GM19372 (cell line): ENCODE results near the gene EPAS1.

Experiments used
- ATAC-seq: cut with Tn5 transposase; IDR thresholded peaks from one replicate; pipeline ENCODE4 v1.9.1; 2021; ENCODE audit warnings: mild to moderate bottlenecking, low read depth, moderate library complexity; ENCODE audit not compliant: unreplicated experiment

EPAS1 gene

DNA sequence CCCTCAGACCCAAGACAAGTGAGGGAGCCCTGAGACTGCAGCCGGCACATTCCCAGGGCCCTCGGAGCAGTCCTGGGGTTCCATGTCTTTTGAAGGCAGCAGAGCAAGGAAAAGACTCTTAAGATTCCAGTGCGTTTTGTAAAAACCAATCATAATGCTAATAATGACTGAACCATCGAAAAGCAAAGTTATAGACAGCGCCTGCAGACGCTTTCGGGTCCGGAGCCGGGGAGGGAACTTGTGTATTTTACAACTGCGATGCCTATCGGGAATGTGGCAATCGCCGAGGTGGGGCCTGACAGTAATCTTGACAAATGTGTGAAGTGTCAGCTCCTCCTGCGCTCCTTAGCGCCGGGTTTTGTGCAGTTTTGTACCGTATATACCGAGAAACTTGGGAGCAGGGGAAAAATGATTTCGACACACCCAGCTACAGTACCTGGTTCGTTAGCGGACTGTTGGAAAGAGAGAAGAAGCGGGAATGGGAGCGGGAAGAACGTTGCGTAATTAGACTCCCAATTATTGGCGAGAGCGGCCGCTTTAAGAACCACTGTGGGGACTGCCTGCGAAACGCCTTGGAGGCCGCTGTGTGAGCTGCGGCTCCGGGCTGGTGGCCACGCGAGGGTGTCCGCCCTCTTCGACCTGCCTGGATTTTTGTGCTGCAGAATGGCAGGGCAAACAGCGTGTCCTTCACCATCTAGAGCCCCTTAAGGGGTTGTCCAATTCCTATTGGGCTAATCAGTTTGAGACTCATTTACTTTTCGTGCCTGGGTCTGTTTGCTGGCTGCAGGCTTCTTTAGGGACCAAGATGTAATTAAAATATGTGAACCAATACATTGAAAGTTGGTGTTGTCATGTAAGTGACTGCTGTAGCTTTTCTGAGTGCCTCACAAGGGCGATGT is 2.4 kb downstream of the EPAS1 start:
- ATAC-seq, result no peak

DNA sequence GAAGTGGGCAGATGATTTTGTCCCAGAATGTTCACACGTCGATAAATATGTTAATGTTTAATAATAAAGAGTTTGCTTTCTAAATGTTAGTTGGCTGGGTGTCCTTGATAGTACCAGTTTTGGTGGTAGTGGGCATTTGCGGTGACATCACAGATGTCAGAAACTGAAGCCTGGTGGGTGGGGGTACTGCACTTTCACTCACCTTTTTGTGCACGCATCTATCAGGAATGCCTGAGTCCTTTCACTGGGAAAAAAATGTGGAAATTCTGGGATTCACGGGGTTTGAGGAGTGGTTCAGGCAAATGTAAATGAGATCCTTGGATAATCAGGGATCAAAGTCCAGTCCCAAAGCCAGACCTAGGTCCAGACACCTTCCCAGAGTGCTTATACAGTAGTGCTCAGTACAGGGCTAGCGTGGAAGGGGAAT is 3.2 kb downstream of the EPAS1 start:
- ATAC-seq, result no peak

- ATAC-seq, result no peak
These were observed 4.9 kb downstream of the EPAS1 start for GRCh38 chr2:46302005-46302695.

GRCh38 chr2:46303233-46303632 is 6.0 kb downstream of the EPAS1 start:
- ATAC-seq, result no peak

- ATAC-seq, result no peak
These were observed 6.6 kb downstream of the EPAS1 start for GRCh38 chr2:46303822-46304221.

- ATAC-seq, result no peak
These were observed 7.4 kb downstream of the EPAS1 start for GRCh38 chr2:46304635-46305034.

DNA sequence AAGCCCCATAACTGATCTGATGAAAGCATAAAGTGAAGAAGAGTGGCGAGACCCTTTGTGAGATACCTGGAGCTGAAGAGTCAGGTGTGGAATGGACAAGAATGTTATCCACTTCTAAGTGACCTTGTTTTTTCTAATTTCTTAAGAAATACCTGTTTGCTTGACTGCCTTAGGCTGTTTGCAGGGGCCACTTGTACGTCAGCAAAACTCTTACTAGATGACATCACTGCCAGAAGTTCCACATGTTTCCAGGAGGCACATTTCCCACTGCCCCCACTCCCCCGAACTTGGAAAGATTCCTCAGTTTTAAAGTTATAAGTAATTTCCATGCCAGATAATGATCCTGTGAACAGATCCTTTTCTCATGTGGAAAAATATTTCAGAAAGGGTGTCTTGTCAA is 8.0 kb downstream of the EPAS1 start:
- ATAC-seq, result no peak

DNA sequence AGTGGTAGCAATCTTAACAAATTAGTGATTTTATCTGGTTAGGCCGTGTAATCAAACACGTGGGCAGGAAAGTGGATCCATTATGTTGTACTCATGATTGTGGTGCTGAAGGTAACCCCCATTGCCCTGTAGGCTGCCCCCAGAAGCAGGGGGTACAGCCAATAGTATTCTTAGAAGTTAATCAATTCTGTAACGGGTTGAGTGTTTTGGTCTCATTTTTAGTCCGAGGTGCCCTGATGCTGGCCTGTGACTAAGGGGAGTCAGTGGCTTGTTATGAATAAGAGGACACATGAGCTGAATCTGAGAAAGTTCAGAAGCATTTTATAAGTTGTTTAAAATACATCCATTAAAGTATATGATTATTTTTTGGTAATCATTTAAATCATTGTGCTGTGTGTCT is 8.6 kb downstream of the EPAS1 start:
- no peak for ATAC-seq

- ATAC-seq, result no peak
These were observed 9.1 kb downstream of the EPAS1 start for GRCh38 chr2:46306330-46306751.

DNA sequence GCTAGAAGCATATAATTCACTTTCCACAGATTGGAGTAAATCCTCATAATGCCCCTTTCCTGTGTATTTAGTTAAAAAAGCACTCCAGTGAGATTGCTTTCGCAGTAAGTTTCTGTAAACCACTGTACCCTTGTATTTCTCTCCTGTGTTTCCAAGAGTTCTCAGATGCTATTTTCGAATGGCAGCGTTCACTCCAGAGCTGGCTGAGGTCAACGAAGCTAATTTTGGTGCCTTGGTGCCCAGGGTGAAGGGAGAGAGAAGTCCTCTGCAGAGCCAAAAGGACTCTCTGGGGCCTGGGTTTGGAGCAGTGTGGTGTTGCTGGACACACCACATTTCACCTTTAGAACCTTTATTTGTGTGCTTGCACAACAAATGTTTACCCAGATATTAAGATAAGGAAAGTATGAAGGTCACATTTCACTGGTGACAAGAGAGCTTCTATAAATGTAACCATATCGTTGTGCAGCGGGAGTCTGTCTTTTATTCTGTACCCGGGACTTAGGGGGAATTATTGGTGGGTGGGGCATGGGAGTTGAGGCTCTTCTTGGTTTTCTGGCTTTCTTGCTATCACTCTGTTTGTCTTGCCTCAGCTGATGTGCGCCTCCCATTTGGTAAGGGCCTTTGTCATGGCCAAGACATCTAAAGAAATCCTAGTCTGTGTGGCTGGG is 9.9 kb downstream of the EPAS1 start:
- ATAC-seq, result no peak

- no peak for ATAC-seq
These were observed 10.9 kb downstream of the EPAS1 start for GRCh38 chr2:46308081-46308480.

- ATAC-seq, result no peak
These were observed 11.4 kb downstream of the EPAS1 start for GRCh38 chr2:46308629-46309028.

DNA sequence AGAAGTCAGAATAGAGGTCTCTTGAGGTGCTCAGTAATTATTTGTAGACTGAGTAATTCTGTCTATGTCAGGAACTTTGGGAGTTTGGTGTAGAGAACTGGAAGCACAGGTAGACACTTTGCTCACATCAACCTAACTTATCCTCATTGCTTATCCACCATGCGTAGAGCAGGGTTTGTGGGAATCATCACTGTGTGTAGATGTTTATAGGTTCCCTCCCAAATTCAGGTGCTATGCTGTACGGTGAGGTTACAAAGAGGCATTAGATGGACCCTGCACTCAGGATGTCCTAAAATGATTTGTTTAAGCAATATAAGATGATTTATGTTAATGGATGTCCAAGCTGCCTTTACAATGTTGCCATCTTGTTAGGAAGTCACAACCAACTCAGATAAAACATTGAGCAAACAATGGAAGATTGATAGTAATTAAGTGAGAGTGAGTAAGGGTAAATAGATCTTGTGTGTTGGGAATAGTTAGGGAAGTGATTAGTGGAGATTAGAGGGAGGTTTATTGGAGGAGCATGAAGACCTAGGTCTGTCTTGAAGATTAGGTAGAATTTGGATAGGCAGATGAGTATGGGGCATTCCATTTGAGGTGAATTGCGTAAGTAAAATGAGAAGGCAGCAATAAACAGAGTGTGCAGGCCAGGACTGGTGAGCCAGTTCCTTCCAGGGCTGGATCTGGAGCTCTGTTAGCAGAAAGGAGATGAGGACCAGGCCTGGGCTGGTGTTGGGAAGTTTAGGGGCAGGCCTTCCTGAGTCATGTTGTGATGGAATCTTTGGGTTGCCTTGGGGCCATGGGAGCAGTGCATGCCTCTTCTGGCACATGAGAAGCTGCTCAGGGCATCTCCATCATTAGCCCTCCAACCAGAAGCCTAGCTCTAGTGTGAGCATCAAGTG is 12.1 kb downstream of the EPAS1 start:
- no peak for ATAC-seq

DNA sequence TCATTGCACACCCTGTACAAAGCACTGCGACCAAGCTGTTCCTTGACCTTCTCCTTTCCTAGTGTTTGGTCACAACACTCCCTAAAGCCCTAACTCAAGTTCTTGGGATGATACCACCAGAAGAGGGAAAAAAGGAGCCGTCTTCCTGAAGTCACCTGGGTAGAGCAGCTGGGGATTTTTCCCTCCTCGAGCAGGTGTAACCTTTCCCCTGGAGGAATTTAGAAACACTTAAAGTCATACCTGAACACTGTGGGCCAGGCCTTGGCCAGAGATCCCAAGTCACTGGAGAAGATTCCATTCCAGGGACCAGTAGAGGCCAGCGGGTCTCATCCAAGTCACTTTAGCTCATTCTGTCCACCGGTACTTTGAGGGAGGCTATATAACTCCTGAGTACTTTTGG is 13.2 kb downstream of the EPAS1 start:
- ATAC-seq, result no peak

DNA sequence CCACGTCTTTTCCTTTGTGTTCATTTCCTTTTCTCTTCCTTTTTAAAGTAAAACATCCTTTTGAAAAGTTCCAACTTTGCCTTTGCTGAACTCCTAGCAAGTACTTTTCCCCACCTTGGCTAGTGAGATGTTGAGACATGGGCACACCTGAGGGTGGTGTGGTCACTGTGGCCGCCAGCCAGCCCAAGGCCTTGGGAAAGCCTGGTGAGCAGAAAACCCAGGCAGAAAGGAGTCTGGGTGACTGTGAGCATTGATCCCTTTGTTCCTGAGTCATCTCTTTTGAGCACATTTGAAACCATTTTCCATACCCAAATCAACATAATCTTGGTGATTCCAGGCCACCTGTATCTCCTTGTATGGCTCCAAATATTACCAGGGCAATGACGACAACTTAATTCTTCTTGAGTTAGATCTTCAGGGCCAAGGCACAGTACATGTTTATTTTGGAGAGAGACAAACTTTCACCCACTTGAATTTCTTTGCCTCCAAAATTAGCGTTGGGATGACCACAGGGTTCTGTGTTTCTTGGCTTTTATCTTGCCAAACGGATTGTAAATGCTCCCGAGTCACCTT is 14.5 kb downstream of the EPAS1 start:
- ATAC-seq, result no peak

- no peak for ATAC-seq
These were observed 15.9 kb downstream of the EPAS1 start for GRCh38 chr2:46313063-46313462.

DNA sequence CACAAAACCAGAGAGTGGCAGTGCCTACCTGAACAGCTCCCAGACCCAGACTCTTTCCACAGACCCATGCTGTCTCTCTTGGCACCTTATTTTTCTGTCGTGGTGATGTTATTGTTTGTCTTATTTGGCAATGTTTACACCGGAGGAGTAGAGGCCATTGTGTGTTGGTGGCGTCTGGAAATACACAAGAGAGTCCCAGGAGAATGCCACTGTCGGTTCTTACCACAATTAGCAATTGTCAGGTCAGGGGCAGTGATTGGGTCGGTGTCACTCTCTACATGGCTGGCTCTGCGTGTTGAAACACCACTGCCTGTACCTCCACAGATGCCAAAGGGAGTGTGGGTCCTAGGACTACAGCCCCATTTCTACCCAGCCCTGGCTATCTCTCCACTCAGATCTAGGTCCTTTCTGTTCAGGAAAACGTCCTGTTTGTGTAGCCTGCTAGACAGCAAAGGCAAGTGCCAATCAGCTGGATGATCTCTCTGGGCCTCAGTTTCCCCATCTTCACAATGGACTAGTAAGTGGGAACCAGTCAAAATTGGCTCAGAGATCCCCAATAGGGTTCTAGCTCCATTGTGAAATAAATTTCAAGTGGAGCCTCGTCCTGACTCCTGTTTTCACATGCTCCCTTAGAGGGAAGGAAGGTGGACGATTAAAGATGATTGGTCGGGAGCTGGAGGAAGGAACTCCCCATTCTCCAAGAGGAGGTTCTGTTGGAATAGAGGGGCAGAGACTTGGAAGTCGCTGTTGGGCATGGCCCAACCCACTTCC is 17.0 kb downstream of the EPAS1 start:
- no peak for ATAC-seq

DNA sequence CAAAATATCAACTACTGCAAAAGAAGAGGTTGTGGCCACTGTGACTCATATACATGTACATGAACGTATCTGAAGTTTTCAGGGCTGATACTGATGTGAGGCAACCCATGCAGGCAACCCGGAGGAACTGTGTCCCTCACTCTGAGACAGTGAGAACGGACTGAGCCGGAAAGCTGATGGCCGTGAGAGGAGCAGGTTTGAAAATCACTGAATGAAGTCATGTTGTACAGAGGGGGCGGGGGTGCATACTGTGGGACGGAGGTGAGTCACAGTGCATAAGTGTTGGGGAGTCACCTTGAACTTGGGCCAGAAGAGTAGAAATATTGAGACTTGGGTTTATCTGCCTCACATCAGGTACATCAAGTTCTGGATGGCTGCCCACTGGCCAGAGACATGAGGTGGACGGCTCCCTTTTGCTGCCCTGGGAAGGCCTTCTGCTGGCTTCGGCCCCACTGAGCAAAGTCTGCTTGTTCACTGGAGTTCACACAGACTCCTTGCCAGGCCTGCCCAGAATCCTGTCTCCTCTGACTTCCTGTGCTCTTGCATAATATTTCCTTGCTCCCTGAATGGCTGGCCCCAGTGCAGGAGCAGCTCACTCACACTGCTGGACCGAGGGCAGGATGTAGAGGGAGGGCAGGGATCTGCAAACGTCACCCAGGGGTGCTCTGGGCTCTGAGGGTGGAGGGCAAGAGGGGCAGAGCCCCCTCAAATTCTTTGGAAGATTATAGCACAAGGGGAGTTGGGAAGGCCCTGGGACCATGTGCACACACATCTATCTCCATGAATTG is 18.1 kb downstream of the EPAS1 start:
- ATAC-seq, result no peak
